Suprapubic skin (tissue), 4 donors: ENCODE measurements around the gene NCKAP5. TPM values are rescaled to one million over a fixed set of nuclear protein-coding genes. Genes with fewer than 3 reads are reported as not detected.

ENCODE experiments used
- DNase-seq, 2 donors: peaks; one replicate each; pipeline ENCODE4 v3.0.0-alpha.2; 2019; ENCODE audit warnings: low spot score in 2 of 2
- H3K27ac ChIP-seq: fragments of 200-600 bp; sonication (generic); one replicate; pipeline ENCODE4 v1.5.1; 2019
- H3K27me3 ChIP-seq: fragments of 200-600 bp; sonication (generic); one replicate; pipeline ENCODE4 v1.5.1; 2019
- H3K36me3 ChIP-seq: fragments of 200-600 bp; sonication (generic); one replicate; pipeline ENCODE4 v1.5.1; 2019
- H3K4me1 ChIP-seq: fragments of 200-600 bp; sonication (generic); one replicate; pipeline ENCODE4 v1.5.1; 2019
- H3K4me3 ChIP-seq: fragments of 200-600 bp; sonication (generic); one replicate; pipeline ENCODE4 v1.5.1; 2019; ENCODE audit warnings: mild to moderate bottlenecking
- H3K9me3 ChIP-seq: fragments of 200-600 bp; sonication (generic); one replicate; pipeline ENCODE4 v1.5.1; 2019
- CTCF ChIP-seq, 2 donors: fragments of 200-600 bp in 1 of 2; fragments of 450-650 bp in 1 of 2; sonication (generic) in 1 of 2; IDR thresholded peaks; one replicate each; pipeline ENCODE4 v1.5.1; 2016 to 2019; ENCODE audit warnings: antibody characterized with exemption in 2 of 2, mild to moderate bottlenecking in 1 of 2, moderate library complexity in 1 of 2
- EP300 ChIP-seq: sonication (generic); formaldehyde crosslinking; IDR thresholded peaks from one replicate; pipeline ENCODE4 v1.6.1; 2017; ENCODE audit warnings: antibody characterized with exemption
- POLR2A ChIP-seq, 2 donors: fragments of 450-650 bp; IDR thresholded peaks; one replicate each; pipeline ENCODE4 v1.6.1; 2017; ENCODE audit warnings: antibody characterized with exemption in 2 of 2, mild to moderate bottlenecking in 2 of 2, moderate library complexity in 2 of 2
- POLR2AphosphoS5 ChIP-seq, 3 donors: sonication (generic); formaldehyde crosslinking; IDR thresholded peaks; one replicate each; pipeline ENCODE4 v1.6.1; 2017; ENCODE audit warnings: antibody characterized with exemption in 3 of 3
- WGBS: methylation state at CpG from one replicate; pipeline ENCODE4 v1.1.5; 2018; 5-methylcytosine and 5-hydroxymethylcytosine counted together
- total RNA-seq, 4 donors: library from RNA; depleted of rRNA; stranded (reverse); fragments of >200 nt; gene quantifications; one replicate each; pipeline ENCODE4 v1.1.0, GENCODE V29; 2016

NCKAP5 gene
- total RNA-seq, 4 donors from 2014 or later: 2.8 to 6.4 (median 4.2) TPM

GRCh38 chr2:132697556-132698205, 870.6 kb downstream of the NCKAP5 start:
- no peaks in the 10 kb centered on the region for H3K36me3 ChIP-seq
- WGBS: 73% methylated on average over 4 of the region's 4 CpGs
- no peaks in the 10 kb centered on the region for H3K4me1 ChIP-seq
- no peaks in the 10 kb centered on the region for H3K9me3 ChIP-seq
- H3K27ac ChIP-seq: no peak overlapping the region
- TF ChIP-seq CTCF (IDR thresholded peaks at IDR 0.05): no peak
- no peak for TF ChIP-seq POLR2AphosphoS5 (IDR thresholded peaks at IDR 0.05)
- TF ChIP-seq POLR2A (IDR thresholded peaks at IDR 0.05): no peak
- TF ChIP-seq EP300: no peak
- H3K27me3 ChIP-seq: no peaks in the 10 kb centered on the region
- H3K4me3 ChIP-seq: no peak overlapping the region
- DNase-seq: no peak

- Histone ChIP-seq H3K4me3 (no peak overlapping the region), H3K4me1 (no peaks in the 10 kb centered on the region), H3K9me3 (no peaks in the 10 kb centered on the region), H3K27me3 (no peaks in the 10 kb centered on the region), H3K27ac (no peak overlapping the region), H3K36me3 (no peaks in the 10 kb centered on the region)
- no peak for TF ChIP-seq EP300
- no peak for TF ChIP-seq POLR2A (IDR thresholded peaks at IDR 0.05)
- no peak for TF ChIP-seq CTCF (IDR thresholded peaks at IDR 0.05)
- no peak for TF ChIP-seq POLR2AphosphoS5 (IDR thresholded peaks at IDR 0.05)
- no peak for DNase-seq
- 85% methylated on average over 1 of the region's 1 CpG for WGBS
These were observed 875.4 kb downstream of the NCKAP5 start for GRCh38 chr2:132692816-132693215.

GRCh38 chr2:132691556-132691955, 876.7 kb downstream of the NCKAP5 start:
- Histone ChIP-seq H3K27me3 (no peaks in the 10 kb centered on the region), H3K27ac (no peak overlapping the region), H3K4me1 (no peaks in the 10 kb centered on the region), H3K4me3 (no peak overlapping the region), H3K9me3 (no peaks in the 10 kb centered on the region), H3K36me3 (no peaks in the 10 kb centered on the region)
- 94% methylated on average over 4 of the region's 4 CpGs for WGBS
- DNase-seq: no peak
- no peak for TF ChIP-seq POLR2AphosphoS5 (IDR thresholded peaks at IDR 0.05)
- no peak for TF ChIP-seq CTCF (IDR thresholded peaks at IDR 0.05)
- no peak for TF ChIP-seq EP300
- TF ChIP-seq POLR2A (IDR thresholded peaks at IDR 0.05): no peak

- Histone ChIP-seq H3K36me3 (no peaks in the 10 kb centered on the region), H3K4me1 (no peaks in the 10 kb centered on the region), H3K27me3 (no peaks in the 10 kb centered on the region), H3K4me3 (no peak overlapping the region), H3K9me3 (no peaks in the 10 kb centered on the region), H3K27ac (no peak overlapping the region)
- no peak for TF ChIP-seq CTCF (IDR thresholded peaks at IDR 0.05)
- TF ChIP-seq POLR2A (IDR thresholded peaks at IDR 0.05): no peak
- WGBS: 83% methylated on average over 1 of the region's 1 CpG
- no peak for DNase-seq
These were observed 877.5 kb downstream of the NCKAP5 start for GRCh38 chr2:132690664-132691303.

GRCh38 chr2:132681766-132682165, 886.5 kb downstream of the NCKAP5 start:
- no peaks in the 10 kb centered on the region for H3K9me3 ChIP-seq
- TF ChIP-seq CTCF (IDR thresholded peaks at IDR 0.05) (no peak), POLR2AphosphoS5 (IDR thresholded peaks at IDR 0.05) (no peak), POLR2A (IDR thresholded peaks at IDR 0.05) (no peak), EP300 (no peak)
- no peak for DNase-seq
- H3K4me1 ChIP-seq: no peaks in the 10 kb centered on the region
- H3K27me3 ChIP-seq: no peaks in the 10 kb centered on the region
- 96% methylated on average over 1 of the region's 1 CpG for WGBS
- H3K4me3 ChIP-seq: no peak overlapping the region
- no peaks in the 10 kb centered on the region for H3K36me3 ChIP-seq
- no peak overlapping the region for H3K27ac ChIP-seq
